Midbrain (tissue), 1 donor: ENCODE data around the gene GPR161.

Experiments
- DNase-seq: peaks from one replicate; lab custom pipeline; 2025; lab: John Stamatoyannopoulos, UW

The GPR161 gene

DNA sequence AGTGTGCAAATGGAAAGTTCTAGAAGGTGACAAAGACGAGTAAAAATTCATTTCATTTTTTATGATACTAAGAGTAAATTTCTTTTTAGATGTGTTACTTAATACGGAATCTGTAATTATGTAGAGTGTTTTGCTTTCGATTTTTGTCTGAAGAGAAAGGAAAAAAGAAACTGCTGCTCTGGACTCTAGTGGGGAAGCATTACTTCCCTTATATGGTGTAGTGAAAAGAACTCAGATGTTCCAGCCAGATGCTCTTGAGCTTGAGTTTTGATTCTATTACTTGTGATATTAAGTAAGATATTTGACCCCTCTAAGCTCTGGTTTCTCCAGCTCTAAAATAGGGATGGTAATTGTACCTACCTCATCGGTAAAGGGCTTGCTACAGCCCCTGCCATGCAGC, 12.2 kb upstream of the GPR161 start:
- no peak for DNase-seq

DNA sequence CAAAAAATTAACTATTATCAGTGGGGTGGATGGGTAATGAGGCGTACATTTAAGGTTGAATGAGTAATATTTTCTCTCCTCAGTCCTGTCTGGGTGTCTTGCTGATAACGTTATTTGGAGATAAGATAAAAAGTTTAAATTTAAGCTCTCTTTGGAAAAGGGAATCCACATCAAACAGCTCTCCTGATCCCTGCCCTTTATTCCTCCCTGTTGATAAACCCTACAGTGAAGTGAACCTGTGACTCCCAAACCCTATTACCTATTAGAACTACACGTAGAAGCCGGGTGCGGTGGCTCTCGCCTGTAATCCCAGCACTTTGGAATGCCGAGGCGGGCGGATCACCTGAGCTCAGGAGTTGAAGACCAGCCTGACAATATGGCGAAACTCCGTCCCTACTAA, 9.9 kb upstream of the GPR161 start:
- no peak for DNase-seq

DNA sequence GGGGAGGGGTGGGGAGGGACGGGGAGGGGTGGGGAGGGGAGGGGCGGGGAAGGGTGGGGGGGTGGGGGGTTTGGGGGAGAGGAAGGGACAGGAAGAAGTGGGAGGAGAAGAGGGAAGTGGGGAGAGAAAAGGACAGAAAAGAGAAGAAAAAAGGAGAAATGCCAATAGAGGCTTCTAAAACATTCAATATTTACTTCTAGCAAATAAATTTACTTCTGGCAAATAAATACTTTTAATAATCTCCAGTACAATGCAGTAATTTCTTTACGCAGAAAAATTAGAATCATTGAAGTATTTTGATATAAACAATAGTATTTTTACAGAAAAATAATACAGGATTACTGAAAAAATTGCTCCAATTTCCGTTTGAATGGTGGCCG, 9.4 kb upstream of the GPR161 start:
- DNase-seq = no peak

DNA sequence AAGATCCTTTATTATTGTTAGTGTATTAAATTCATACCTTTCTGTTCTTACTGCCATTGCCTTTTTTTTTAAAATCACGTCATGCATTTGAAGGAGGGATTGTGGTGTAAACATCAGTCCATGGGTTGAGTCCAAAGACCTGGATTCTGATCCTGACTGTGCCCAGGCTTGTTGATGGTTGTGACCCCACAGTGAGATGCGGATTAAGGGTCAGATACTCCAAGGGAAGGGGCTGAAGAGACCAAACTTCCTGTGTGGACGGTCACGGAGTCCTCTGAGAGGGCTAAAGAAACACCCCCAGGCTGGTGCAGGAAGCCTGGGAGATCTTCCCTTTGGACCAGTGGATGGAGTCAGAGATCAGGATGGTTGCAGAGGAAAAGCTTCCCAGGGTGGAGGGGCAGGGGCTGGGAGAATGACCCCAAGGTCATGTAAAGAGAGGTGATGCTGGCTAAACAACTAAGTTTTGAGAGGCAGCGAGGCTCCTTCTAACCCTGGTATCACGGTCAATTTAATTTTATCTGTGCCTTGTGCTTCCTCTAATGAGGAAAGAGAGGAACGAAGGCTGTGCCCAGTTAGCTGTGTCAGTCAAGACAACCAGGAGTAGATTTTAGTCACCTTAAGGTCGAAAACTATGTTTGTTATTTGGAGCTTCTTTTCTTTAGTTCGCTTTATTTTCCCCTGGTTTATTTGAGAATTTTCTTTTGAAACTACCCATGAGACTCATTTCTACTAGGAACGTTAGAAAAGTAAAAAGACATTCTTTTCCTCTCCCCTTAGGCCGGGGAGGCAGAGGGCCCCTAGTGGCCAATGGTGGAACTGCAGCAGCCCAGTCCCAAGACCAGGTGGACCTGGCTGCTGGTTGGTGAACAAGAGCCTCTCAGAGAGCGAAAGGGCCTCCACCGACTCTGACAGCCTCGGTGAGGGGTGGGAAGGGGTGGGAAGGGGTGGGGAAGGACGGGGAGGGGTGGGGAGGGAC, 8.7 kb upstream of the GPR161 start:
- peak; percentile 81 for DNase-seq

DNA sequence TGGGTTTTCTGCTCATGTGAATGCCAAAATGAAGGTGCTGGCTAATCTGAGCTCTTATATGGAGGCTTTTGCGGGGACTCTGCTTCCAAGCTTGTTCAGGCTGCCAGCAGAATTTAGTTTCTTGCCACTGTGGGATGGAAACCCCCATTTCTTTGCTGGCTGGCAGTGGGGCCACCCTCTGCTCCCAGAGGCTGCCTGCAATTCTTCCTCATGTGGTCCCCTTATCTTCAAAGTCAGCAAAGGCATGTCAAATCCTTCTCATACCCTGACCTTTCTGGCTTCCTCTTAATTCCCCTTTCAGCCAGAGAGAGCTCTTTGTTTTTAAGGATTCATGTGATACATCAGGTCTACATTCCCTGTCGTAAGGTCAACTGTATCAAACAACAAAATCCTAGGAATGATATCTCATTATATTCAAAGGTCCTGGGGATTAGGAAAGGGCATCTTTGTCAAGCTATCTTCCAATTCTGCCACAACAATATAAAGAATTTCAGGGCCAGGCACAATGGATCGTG, 5.2 kb upstream of the GPR161 start:
- DNase-seq = no peak

- no peak for DNase-seq
Measured at GRCh38 chr1:168139070-168139469, 2.3 kb upstream of the GPR161 start.

DNA sequence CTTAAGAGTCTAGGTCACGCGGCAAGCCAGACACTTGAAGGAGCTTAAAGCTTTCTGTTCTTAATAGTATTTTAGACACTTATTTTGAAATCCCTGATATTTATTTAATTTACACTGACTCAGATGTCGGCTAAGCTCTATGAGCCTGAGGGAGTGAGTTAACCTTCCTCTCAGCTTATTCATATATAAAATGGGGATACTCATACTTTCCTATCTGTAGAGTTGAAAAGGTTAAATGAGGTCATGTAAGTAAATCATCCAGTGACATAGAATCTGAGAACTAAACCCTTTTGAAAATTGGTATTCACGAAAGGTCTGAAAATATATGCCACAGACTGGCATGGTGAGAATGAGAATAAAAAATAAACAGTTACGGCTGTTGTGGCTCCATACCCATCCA, 1.4 kb upstream of the GPR161 start:
- no peak for DNase-seq

DNA sequence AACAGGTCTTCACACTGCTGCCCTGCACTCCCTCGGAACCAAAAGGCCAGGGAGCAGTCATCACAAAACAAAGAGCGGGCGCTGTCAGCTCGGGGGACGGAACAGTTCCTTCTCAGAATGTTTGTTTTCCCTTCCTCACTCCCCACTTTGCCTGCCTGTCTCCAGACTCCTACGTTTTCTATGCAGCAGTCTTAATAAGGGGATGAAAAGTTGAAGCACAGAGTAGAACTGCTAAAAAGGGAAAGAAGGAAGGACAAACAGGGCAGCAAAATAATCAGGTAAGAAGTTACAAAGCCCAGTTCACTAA, 738 bp upstream of the GPR161 start:
- no peak for DNase-seq

DNA sequence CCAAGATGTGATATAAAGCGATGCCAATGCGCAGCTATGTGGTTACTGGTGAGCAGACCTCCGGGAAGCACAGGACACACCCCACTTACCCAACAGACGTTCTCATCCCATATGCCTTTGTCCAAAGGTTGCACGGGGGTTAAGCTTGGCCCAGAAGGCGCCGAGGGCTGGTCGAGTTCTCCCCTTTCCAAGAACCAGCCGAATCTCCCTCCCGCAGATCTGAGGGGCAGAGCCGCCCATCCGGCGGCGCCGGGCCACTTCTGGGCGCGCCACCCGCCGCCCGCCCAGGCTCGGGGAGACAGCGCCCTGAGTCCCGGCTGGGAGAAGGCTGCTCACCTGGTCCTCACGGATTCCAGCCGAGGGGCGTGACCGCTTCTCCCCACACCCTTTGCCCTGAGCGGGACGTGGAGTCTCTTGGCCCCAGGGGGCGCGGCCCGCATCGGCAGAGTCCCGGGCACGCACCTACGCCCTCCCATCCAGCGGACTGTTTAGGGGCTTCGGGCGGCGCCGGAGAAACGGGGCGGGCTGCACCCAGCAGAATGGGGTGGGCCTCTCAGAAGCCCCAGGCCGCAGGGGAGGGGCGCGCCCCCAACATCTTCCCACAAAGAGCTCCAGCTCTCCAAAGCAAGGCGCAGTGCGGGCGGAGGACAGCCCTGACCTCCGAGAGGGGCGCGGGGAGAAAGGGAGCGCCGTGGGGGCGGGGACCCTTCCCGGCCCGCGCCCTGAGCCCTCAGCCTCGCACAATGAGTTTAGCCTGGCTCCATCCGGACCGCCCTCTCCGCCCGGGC, 615 bp downstream of the GPR161 start:
- no peak for DNase-seq

DNA sequence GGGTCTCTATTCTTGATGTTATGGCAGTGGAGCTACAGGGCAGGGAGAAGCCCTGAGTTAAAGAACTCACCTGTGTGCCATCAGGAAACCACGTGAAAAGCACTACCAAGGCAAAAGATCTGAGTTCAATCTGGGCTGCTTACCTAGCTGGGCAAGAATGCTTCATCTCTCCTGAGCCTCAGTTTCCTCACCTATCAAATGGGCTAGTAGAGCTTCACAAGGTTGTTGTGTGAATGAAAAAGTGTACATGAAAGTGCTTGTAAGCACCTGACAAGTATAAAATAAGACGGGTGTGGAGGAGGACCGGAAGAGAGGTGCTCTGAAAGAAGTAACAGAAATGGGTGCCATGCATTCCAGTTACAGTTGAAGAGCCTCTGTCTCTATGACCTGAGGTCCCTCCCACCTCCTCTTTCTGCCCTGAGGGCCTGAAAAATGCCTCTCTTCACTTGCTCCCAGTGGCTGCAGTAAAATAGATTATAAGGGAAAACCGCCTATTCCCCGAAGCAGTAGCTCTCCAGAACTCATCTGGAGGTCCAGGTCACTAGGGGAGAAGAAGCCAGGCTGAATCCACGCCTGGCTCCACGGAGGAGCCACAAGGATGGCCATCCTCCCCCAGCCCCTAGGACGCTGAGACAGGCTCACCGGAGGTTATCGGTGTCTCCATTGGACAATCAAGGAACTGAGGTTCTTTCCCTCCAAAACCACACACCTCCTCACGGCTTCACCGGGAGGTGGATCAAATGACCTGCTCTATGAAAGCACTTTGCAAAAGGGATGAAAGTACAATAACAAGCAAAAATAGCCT, 1.4 kb downstream of the GPR161 start:
- no peak for DNase-seq

DNA sequence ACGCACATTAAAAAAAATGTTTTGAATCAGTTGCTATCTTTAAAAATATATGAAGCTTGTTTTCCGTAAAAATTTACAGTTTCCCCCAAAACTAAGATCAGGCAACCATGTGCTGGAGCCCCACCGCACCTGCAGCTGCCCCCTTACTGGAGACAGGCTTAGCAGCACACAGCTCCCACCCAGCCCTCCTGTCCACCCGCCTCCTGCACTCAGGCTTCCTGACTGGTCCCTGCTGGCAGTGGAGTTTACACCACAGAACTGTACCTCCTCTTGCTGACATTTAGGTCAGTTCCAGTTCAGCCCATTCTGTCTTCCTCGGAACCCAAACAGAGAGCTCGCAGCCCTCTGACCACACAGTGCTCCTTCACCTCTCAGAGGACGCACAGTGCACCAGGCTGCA, 2.1 kb downstream of the GPR161 start:
- DNase-seq = no peak

DNA sequence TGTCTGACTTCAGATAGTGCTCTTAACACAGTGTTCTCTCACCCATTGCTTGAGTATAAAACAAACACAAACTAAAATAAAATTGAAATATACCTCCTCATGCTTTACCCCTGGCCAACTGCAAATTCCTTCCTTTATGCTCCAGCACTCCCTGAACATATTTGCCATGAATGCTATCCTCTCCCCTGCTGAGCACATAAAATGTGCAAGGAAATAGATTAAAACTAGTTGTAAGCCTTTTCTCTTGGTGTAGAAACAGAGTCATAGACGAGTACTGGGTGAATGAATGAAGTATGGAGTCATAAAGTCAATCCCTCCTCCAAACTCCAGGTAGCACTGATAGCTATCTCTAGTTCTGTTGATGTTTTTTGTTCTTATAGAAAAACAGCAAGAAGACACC, 2.6 kb downstream of the GPR161 start:
- no peak for DNase-seq

DNA sequence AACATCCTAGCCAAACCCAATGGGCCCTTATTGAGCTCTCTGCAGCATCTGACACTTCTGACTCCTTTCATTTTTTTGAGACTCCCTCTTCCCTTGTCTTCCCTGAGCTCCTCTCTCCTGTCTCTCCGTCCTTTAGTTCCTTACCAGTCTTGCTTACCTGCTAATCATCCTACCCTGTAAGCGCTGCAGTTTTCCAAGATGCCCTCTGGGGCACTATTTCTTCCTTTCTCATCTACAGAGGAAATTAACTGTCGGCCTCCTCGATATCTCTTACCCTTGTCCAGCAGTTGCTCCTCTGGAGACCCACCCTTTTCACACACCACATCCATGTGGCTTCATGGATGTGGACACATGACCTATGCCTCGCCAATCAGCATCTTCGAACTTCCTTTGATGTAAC, 6.8 kb downstream of the GPR161 start:
- no peak for DNase-seq

- no peak for DNase-seq
Measured at GRCh38 chr1:168127503-168127902, 9.2 kb downstream of the GPR161 start.

DNA sequence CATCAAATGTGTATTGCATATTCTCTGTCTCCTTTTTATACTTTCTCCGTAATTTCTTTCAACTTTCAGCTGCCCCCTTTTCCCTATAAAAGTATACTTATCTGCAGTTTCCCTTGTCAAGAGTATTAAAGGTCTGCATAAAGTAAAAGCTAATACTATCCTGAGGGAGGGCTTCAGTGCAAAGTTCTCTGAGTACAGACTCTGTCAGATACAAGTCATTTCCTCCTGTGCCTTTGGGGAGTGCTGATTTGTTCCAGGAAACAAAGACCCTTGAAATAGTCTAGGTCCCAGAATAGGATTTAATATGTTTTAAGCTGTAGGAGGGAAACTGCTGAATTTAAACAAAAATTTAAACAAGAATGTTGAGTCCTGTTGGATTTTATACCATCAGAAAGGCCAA, 11.7 kb downstream of the GPR161 start:
- no peak for DNase-seq

DNA sequence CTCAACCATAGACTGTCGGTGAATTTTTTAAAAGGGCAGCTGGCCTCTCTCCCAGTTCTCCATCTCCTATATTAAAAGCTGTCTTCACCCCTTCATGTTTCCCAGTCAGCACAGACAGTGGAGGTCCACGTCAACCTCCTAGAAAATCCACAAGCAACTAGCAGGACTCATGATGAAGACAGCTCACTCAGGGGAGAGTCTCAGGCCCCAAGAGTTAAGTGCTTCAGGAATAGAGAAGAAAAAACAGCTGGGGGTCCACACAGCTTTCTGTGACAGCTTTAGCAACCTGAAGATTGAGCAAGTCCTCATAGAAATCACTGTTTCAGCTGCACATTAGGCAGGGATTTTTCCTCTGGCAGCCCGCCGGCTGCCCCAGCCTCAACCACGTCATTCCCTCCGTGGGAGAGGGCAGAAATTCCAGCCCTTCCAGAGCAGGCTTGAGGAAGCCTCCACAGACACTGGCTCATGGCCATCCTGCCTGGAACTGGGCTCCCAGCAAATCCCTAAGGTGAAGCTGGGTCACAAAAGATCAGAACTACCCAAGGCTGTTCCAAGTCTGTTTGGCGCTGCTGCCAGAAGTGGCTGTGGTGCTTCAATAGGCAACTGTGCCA, 15.2 kb downstream of the GPR161 start:
- DNase-seq = no peak

DNA sequence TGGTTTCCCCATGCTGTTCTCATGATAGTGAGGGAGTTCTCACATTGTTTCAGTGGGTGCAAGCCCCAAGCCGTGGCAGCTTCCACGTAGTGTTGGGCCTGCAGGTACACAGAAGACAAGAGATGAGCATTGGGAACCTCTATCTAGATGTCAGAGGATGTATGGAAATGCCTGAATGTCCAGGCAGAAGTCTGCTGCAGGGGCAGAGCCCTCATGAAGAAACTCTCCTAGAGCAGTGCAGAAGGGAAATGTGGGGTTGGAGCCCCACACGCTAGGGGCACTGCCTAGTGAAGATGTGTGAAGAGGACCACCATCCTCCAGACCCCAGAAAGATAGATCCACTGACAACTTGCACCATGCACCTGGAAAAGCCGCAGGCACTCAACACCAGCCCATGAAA, 17.0 kb downstream of the GPR161 start:
- no peak for DNase-seq

GRCh38 chr1:168116327-168116799, 20.4 kb downstream of the GPR161 start:
- DNase-seq = no peak

GRCh38 chr1:168114845-168115244, 21.9 kb downstream of the GPR161 start:
- DNase-seq = no peak

GRCh38 chr1:168112673-168113305, 23.9 kb downstream of the GPR161 start:
- DNase-seq = no peak

- DNase-seq = no peak
Measured at GRCh38 chr1:168110896-168111545, 25.7 kb downstream of the GPR161 start.
